KMS-11 (cell line): ENCODE data around the gene PTPRK.

ENCODE experiments used
- H2AFZ ChIP-seq: fragments of 200-600 bp; sonication (generic); 2 replicates; pipeline ENCODE4 v1.6.1; 2016; ENCODE audit warnings: antibody characterized with exemption, mixed run types, low read depth
- H3K27ac ChIP-seq: fragments of 200-600 bp; sonication (generic); 2 replicates; pipeline ENCODE4 v1.6.1; 2016; ENCODE audit warnings: mild to moderate bottlenecking, mixed run types
- H3K27me3 ChIP-seq: fragments of 200-600 bp; sonication (generic); 2 replicates; pipeline ENCODE4 v1.6.1; 2017; ENCODE audit warnings: mild to moderate bottlenecking, low read depth, mixed run types, moderate library complexity; ENCODE audit not compliant: insufficient read depth
- H3K36me3 ChIP-seq: fragments of 200-600 bp; sonication (generic); 2 replicates; pipeline ENCODE4 v1.6.1; 2017; ENCODE audit warnings: mild to moderate bottlenecking, mixed run types; ENCODE audit not compliant: insufficient read depth
- H3K4me1 ChIP-seq: fragments of 200-600 bp; sonication (generic); 2 replicates; pipeline ENCODE4 v1.6.1; 2016; ENCODE audit warnings: mild to moderate bottlenecking, low read depth, mixed run types; ENCODE audit not compliant: poor library complexity, severe bottlenecking
- H3K4me2 ChIP-seq: fragments of 200-600 bp; sonication (generic); 2 replicates; pipeline ENCODE4 v1.7.0; 2016; ENCODE audit warnings: mild to moderate bottlenecking, mixed run types
- H3K4me3 ChIP-seq: fragments of 200-600 bp; sonication (generic); IDR thresholded peaks from 2 replicates; pipeline ENCODE4 v1.6.1; 2017; ENCODE audit warnings: low read depth, low read length, mixed read lengths; ENCODE audit not compliant: insufficient read depth
- H3K79me2 ChIP-seq: fragments of 200-600 bp; sonication (generic); 2 replicates; pipeline ENCODE4 v1.6.1; 2016; ENCODE audit warnings: low read depth, mixed run types; ENCODE audit not compliant: insufficient read depth
- H3K9ac ChIP-seq: fragments of 200-600 bp; sonication (generic); 2 replicates; pipeline ENCODE4 v1.6.1; 2016; ENCODE audit warnings: mild to moderate bottlenecking, mixed run types
- H4K20me1 ChIP-seq: fragments of 200-600 bp; sonication (generic); 2 replicates; pipeline ENCODE4 v1.6.1; 2016; ENCODE audit warnings: mild to moderate bottlenecking, mixed run types; ENCODE audit not compliant: insufficient read depth
- TF ChIP-seq, protein P1 (sequence below): fragments of 200-600 bp; sonication (generic); conservative IDR thresholded peaks from 2 replicates; pipeline ENCODE4 v1.6.1; 2017; ENCODE audit warnings: low read depth, mild to moderate bottlenecking, antibody characterized with exemption, low read length, moderate library complexity, mixed read lengths

Gene PTPRK

DNA sequence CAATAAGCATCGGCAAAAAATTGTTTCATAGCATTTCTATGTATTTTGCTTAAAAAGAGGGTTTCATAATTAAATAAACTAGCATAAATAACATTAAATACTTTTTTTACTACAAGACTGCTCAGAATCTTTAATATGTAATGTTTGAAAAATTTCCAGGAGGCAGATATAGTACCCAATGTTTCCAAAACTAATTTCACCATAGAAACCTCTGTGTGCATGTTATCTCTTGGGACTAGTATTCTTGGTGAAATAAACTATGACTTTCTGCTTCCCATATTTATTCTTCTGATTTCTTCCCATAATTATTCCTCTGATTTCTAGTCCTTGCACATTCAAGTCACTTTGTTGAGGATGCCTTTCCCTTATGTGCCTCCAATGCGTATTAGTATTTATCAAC lies 94.5 kb downstream of the PTPRK start:
- H3K27me3 ChIP-seq: no peaks in the 10 kb centered on the region
- no peak overlapping the region for H2AFZ ChIP-seq
- no peak overlapping the region for H3K9ac ChIP-seq
- H3K79me2 ChIP-seq: no peaks in the 10 kb centered on the region
- no peaks in the 10 kb centered on the region for H3K36me3 ChIP-seq
- no peak overlapping the region for H3K4me2 ChIP-seq
- H4K20me1 ChIP-seq: no peaks in the 10 kb centered on the region
- no peak overlapping the region for H3K27ac ChIP-seq
- H3K4me1 ChIP-seq: no peaks in the 10 kb centered on the region
- no peak overlapping the region for H3K4me3 ChIP-seq
- TF ChIP-seq, protein P1, sequence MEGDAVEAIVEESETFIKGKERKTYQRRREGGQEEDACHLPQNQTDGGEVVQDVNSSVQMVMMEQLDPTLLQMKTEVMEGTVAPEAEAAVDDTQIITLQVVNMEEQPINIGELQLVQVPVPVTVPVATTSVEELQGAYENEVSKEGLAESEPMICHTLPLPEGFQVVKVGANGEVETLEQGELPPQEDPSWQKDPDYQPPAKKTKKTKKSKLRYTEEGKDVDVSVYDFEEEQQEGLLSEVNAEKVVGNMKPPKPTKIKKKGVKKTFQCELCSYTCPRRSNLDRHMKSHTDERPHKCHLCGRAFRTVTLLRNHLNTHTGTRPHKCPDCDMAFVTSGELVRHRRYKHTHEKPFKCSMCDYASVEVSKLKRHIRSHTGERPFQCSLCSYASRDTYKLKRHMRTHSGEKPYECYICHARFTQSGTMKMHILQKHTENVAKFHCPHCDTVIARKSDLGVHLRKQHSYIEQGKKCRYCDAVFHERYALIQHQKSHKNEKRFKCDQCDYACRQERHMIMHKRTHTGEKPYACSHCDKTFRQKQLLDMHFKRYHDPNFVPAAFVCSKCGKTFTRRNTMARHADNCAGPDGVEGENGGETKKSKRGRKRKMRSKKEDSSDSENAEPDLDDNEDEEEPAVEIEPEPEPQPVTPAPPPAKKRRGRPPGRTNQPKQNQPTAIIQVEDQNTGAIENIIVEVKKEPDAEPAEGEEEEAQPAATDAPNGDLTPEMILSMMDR: no peak

DNA sequence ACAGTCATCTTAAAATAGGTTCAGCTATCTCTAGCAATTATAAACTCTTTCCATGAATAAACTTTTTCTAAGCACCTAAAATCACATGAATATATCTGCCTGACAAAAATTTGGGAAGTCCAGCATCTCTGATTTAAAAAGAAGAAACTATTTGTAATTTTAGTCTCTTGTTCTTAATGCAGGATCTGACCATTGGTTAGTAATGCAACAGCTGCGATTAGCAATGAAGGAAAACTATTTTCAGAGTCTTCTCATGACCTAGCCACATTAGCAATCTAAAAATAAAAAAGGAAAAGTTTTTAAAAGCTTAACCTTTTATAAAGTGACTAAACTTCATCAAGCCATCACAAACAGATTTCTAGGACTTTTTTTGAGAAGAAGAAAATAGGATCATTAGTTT lies 97.5 kb downstream of the PTPRK start:
- Histone ChIP-seq H3K27me3 (no peaks in the 10 kb centered on the region), H3K79me2 (no peaks in the 10 kb centered on the region), H2AFZ (no peak overlapping the region), H3K4me2 (no peak overlapping the region), H3K36me3 (no peaks in the 10 kb centered on the region), H3K4me1 (no peaks in the 10 kb centered on the region), H3K9ac (no peak overlapping the region), H4K20me1 (no peaks in the 10 kb centered on the region), H3K27ac (no peak overlapping the region), H3K4me3 (no peak overlapping the region)
- TF ChIP-seq, protein P1: no peak

DNA sequence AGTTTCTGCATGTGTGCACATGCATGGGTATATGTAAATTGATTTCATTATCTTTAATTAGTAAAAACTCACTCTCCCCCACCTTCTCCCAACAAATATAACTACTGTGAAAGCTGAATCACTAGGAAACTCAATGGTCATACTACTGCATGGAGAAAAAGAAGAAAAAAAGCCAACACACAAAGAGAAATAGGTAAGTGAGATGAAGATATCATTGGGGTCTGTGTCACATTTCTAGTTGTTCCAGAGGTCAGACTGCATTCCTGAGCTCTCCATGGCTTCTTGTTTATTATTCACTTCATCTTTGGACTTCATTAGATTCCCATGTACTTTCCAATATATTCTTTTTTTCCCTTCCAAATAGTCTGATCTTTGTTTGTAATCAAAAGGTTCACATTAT lies 98.2 kb downstream of the PTPRK start:
- Histone ChIP-seq H3K4me2 (no peak overlapping the region), H3K4me1 (no peaks in the 10 kb centered on the region), H3K36me3 (no peaks in the 10 kb centered on the region), H3K27ac (no peak overlapping the region), H3K9ac (no peak overlapping the region), H2AFZ (no peak overlapping the region), H4K20me1 (no peaks in the 10 kb centered on the region), H3K27me3 (no peaks in the 10 kb centered on the region), H3K79me2 (no peaks in the 10 kb centered on the region), H3K4me3 (no peak overlapping the region)
- TF ChIP-seq, protein P1: no peak

DNA sequence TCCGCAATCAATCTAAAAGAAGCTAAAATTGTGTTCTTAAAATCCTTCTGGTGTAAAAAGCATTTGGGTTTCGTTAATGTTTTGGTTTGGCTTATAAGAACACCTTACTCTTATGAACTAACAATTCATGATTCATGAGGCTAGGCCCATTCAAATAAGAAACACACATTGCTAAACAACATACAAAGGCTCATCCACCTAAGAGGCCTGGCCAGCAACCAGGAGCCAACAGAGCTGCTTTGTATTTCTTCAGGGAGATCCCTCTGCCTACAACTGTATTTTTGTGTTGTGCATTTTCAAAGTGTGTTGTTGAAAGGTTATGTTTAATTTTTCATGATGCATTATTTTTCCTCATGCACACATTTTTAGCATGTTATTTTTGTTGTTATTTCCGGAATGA lies 98.6 kb downstream of the PTPRK start:
- Histone ChIP-seq H3K9ac (no peak overlapping the region), H3K4me3 (no peak overlapping the region), H3K27ac (no peak overlapping the region), H3K79me2 (no peaks in the 10 kb centered on the region), H3K27me3 (no peaks in the 10 kb centered on the region), H3K4me1 (no peaks in the 10 kb centered on the region), H4K20me1 (no peaks in the 10 kb centered on the region), H3K4me2 (no peak overlapping the region), H2AFZ (no peak overlapping the region), H3K36me3 (no peaks in the 10 kb centered on the region)
- TF ChIP-seq, protein P1: no peak

DNA sequence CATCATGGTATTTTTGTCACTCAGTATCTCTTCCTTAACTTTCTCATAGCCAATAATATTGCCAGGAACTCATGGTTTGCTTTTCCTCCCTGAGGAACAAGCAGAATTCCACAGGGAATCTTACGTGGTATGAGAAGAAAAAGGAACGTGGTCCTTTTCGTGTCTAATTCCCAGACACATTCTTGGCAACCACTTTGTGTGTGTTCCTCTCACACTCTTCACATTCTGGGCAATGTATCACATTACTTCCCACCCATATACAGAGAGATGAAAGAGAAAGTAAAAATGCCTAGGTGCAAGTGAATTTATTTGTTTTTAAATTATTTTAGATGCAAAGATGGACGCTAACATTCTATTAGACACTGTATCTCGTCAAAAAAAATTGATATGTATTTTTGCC lies 102.7 kb downstream of the PTPRK start:
- H3K79me2 ChIP-seq: no peaks in the 10 kb centered on the region
- H3K4me2 ChIP-seq: no peak overlapping the region
- no peak overlapping the region for H2AFZ ChIP-seq
- H3K4me3 ChIP-seq: no peak overlapping the region
- no peak overlapping the region for H3K9ac ChIP-seq
- H3K27ac ChIP-seq: no peak overlapping the region
- H3K36me3 ChIP-seq: no peaks in the 10 kb centered on the region
- no peaks in the 10 kb centered on the region for H4K20me1 ChIP-seq
- H3K27me3 ChIP-seq: no peaks in the 10 kb centered on the region
- TF ChIP-seq, protein P1: no peak
- no peaks in the 10 kb centered on the region for H3K4me1 ChIP-seq
